GM19463 (cell line): ENCODE results near the gene LPCAT1.
"Not testable (repeated sequence)": the region's sequence is repeated elsewhere in the genome, so short reads cannot be mapped to it uniquely, and the experiment has no call there.

ENCODE experiments used
- ATAC-seq: cut with Tn5 transposase; IDR thresholded peaks from one replicate; pipeline ENCODE4 v1.9.1; 2021; ENCODE audit warnings: mild to moderate bottlenecking, moderate library complexity; ENCODE audit not compliant: unreplicated experiment

The LPCAT1 gene

DNA sequence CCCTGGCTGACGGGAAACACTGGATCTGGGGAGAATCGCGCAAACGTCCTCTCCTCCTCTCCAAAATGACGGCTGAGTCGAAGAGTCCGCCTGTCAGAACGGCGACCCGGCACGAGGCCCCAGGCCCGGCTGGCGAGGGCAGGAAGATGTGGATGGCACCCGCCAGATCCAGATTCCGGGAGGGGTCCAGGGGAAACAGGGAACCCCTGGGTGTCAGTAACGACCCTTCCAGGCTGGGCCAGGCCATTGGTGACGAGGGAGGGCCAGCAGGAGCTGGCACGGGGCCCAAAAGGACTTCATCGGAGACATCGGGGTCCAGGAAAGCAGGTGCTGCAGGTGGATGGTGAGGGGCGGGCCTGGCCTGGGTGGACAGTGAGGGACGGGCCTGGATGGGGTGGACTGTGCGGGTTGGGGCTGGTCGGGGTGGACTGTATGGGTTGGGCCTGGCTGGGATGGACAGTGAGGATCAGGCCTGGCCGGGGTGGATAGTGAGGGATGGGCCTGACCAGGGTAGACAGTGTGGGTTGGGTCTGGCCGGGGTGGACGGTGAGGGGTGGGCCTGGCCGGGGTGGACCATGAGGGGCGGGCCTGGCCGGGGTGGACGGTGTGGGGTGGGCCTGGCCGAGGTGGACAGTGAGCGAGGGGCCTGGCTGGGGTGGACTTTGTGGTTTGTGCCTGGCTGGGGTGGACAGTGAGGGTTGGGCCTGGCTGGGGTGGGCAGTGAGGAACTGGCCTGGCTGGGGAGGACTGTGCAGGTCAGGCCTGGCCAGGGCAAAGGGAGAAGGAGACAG, 92.5 kb downstream of the LPCAT1 start:
- ATAC-seq = no peak

DNA sequence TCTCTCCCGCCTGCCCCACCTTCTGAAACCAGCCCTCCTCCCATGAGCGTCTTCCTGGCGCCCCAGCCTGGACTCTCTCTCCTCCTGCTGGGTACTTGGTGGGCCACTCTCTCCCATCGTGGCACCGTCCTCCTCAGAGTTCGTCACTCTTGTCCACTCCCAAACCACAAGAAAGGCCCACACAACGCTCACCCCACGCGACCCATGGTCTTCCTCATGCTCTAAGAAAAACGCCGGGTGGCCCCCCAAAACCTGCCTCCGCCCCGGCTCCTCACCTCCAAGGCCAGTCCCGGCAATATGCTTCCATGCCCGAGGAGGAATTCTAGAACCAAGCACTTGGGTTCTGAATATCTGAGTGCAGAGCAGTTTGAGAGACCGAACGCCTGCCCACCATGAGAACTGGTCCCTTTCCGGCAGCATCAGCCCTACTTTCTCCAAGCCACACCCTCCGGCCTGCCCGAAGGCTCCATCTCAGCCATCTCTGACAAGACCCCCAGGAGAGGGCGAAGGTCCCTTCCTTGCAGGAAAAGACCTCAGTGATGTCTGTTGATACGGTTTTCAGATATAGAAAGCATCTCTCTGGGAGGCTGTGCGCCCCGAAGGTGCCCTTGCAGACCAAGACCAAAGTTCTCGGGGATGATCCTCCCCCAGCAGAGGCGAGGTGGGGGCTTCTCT, 93.5 kb downstream of the LPCAT1 start:
- no peak for ATAC-seq

- no peak for ATAC-seq
Measured at GRCh38 chr5:1429496-1429895, 94.3 kb downstream of the LPCAT1 start.

- ATAC-seq = no peak
Measured at GRCh38 chr5:1429066-1429465, 94.7 kb downstream of the LPCAT1 start.

- ATAC-seq = no peak
Measured at GRCh38 chr5:1428107-1428506, 95.7 kb downstream of the LPCAT1 start.

DNA sequence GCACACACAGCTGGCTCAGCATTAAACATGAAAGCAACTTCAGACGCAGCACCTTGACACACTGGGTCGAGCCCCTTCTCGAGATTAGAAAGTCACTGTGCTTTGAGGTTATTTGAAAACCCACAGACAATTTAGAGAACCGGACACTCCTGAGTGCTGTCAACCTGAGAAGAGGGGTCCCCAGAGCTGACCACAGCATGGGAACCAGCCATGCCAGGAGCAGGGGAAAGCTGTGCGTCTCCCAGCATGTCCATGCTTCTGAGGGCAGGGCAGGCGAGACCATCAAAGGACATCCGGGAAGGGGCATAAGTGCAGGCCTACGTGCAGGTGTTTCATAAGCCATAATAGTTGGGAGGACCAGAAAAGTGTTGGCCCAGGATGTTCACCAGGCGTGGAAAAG, 99.0 kb downstream of the LPCAT1 start:
- ATAC-seq = no peak

DNA sequence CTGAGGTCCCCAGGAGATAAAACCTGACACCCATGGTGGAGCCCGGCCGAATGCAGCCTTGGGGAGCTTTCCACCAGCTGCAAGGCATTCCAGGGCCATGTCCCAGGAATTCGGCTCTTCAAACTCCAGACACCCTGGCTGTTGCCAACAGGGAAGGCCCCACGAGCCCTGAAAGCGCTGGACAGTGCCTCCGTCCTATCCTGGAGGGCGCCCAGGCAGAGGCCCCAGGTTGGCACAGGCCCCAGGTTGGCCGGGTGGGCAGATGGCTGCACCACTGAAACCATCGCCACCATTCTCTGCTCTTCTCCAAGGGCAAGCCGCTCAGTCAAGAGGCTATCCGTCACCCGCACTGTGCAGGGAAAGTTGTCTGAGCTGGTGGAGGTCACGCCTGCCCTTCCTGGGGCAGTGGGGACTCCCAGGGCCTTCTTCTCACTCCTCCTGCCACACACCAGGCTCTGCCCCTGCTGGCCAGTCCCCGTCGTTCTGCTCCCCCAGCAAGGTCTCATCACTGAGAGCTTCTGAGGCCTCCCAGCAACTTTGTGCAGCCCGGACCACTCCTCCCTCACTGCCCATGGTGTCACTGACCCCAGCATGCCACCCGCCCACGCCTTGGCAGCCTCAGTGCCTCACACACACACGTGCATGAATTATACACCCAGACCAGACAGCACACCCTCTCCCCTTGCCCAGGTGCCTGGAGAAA, 99.7 kb downstream of the LPCAT1 start:
- ATAC-seq = no peak

DNA sequence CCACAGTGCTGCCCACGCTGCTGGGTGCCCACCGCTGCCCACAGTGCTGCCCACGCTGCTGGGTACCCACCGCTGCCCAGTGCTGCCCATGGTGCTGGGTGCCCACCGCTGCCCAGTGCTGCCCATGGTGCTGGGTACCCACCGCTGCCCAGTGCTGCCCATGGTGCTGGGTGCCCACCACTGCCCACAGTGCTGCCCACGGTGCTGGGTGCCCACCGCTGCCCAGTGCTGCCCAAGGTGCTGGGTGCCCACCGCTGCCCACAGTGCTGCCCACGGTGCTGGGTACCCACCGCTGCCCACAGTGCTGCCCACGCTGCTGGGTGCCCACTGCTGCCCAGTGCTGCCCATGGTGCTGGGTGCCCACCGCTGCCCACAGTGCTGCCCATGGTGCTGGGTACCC, 101.2 kb downstream of the LPCAT1 start:
- ATAC-seq = not testable (repeated sequence)

GRCh38 chr5:1421521-1422341, 102.0 kb downstream of the LPCAT1 start:
- no peak for ATAC-seq

- no peak for ATAC-seq
Measured at GRCh38 chr5:1420211-1421195, 103.3 kb downstream of the LPCAT1 start.

DNA sequence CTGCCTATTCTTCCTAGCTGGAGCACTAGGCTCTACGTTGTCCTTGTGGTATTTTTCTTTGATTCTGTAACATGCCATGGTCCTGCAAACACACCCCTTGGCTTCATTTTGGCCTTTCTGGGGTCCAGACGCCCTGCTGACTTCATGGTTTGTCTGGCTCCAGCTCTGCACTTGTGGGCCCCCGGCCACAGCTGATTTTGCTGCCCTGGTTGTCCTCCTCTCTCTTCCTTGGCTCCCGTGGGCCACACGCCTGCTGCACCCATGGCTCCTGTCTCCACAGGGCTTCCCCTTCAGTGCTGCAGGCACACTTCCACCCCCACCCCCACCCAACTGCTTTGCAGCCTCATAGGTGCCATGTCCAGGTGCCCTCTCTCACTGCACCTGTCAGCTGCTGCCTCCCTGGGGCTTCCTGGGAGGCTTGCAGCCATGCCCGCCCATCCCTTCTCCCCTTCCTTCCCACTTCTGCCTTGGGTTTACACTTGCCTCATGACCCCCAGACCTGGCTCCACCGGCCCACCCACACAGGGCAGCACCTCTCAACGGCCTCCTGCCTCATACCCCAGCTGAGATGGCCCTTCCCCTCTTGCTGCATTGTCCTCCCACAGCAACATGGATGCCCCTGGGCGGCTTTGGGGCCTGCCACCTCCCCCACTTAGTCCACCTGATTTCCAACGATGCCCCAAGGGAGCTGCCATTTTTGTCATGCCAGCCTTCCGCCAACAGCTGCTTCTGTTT, 104.1 kb downstream of the LPCAT1 start:
- ATAC-seq = no peak

DNA sequence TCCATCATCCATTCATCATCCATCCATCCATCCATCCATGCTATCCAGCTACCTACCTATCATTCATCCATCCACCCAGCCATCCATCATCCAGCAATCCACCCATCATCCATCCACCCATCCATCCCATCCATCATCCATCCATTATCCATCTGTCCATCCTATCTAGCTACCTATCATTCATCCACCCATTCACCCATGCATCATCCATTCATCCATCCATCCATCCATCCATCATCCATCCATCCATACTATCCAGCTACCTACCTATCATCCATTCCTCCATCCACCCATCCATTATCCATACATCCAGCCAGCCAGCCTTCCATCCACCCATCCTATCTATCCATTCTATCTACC, 104.9 kb downstream of the LPCAT1 start:
- no peak for ATAC-seq

DNA sequence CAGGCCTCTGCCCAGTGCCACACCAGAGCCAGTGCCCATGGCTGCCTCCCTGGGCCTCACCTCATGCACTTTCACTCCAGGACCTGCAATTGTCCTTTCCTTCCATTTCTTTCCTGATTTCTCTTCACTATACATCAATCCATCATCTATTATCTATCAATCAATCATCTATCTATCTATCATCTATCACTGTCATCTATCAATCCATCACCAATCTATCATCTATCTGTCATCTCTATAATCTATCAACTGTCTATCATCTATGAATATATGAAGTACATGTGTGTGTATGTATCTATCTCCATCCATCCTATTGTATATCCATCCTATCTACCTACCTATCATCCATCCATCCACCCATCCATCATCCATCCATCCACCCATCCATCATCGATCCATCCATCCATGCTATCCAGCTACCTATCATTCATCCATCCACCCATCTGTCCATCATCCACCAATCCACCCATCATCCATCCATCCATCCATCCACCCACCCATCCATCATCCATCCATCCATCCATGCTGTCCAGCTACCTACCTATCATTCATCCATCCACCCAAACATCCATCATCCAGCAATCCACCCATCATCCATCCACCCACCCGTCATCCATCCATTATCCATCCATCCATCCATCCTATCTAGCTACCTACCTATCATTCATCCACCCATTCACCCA, 105.4 kb downstream of the LPCAT1 start:
- ATAC-seq = no peak

- ATAC-seq = no peak
Measured at GRCh38 chr5:1417586-1418225, 106.1 kb downstream of the LPCAT1 start.

DNA sequence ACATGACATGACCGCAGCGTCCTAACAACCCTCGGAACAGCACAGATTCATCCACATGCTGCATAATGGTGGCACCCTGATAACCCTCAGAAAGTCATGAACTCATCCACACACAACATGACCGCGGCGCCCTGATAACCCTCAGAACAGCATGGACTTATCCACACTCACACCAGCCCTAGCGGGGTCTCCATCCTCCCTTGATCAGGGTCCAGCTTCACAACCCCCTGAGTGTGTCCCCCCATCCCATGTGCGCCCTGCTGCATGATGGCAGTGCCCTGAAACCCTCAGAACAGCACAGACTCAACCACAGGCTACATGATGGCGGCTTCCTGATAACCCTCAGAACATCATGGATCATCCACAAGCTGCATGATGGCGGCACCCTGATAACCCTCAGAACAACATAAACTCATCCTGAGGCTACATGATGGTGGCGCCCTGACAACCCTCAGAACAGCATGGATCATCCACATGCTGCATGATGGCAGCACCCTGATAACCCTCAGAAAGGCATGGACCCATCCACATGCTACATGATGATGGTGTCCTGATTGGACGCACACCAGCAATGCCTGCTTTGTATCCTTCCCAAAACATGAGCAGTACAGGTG, 106.8 kb downstream of the LPCAT1 start:
- no peak for ATAC-seq

DNA sequence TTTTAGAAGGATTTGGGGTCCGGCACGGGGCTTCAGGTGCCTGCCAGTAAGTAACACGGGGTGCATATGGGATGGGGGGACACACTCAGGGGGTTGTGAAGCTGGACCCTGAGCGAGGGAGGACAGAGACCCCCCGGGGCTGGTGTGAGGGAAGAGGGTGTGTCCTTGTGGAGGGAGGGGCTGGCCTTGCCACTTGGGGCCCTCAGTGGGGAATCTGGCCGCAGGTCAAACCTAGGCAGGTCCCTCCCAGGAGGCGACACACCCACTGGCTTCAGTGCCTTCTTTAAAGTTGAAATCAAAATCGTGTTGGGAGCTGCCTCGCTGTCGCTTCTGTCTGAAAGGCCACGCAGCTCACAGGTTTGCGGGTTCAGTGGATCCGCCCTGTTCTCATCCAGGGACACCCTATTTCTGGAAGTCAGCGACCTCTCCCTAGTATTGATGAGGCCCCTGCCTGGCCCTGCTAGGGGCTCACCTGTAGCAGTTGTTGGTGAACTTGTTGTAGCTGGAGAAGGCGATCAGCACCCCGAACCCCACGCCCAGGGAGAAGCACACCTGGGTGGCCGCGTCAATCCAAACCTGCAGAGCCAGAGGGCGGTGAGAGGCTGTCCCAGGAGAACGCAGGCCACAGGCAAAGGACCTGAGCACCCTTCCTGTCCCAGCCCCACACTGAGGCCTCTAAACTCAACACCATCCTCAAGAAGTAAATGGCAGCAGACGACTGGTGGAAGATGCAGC, 108.0 kb downstream of the LPCAT1 start:
- no peak for ATAC-seq

- ATAC-seq = no peak
Measured at GRCh38 chr5:1415059-1415425, 108.7 kb downstream of the LPCAT1 start.
